Measurements from ENCODE around the gene KLHL20.
"Not testable (repeated sequence)": the region's sequence is repeated elsewhere in the genome, so short reads cannot be mapped to it uniquely, and the experiment has no call there.

Gene KLHL20

DNA sequence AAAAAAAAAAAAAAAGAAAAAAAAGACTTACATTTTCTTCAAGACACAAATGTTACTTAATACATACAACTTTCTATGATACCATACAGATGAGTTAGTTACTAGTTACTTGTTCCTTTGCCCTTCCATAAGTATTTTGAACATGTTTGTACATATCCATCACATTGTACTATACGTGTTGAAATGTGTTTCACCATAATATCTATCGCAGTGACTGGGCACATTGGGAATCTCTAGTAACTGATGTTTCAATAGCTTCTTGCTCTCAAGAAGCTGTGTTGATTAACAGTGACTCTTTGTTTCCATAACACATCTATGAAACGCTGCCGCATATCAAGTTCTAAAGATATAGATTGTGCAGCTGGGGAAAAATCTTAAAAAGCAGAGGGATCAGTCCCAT lies 42.9 kb downstream of the KLHL20 start:
- no peak for DNase-seq

DNA sequence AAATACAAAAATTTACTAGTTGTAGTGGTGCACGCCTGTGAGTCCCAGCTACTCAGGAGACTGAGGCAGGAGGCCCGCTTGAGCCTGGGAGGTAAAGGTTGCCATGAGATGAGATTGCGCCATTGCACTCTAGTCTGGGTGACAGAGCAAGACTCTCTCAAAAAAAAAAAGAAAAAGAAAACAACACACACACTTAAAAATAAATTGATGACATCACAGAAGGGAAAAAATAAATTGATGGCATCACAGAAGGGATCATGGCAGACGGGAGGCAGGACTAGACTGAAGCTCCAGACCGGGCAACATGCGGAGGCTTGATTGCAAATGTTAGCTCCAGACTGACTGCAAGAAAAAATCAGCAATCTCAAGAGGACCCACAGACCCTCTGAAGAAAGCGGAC lies 43.3 kb downstream of the KLHL20 start:
- DNase-seq: no peak

DNA sequence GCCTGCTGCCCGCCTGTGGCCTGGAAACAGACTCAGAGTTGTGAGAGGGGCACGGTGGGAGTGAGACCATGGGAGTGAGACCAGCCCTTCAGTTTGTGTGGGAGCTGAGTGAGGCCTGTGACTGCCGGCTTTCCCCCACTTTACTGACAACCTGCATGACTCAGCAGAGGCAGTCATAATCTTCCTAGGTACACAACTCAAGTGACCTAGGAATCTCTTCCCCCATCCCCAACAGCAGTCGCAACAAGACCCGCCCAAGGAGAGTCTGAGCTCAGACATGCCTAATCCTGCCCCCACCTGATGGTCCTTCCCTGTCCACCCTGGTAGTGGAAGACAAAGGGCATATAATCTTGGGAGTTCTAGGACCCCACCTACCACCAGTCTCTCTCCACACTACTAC lies 44.2 kb downstream of the KLHL20 start:
- DNase-seq: no peak

DNA sequence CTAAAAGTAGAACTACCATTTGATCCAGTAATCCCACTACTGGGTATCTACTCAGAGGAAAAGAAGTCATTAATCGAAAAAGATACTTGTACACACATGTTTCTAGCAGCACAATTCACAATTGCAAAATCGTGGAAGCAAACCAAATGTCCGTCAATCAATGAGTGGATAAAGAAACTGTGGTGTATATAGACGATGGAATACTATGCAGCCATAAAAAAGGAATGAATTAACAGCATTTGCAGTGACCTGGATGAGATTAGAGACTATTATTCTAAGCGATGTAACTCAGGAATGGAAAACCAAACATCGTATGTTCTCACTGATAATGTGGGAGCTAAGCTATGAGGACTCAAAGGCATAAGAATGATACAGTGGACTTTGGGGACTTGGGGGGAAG lies 49.5 kb downstream of the KLHL20 start:
- not testable (repeated sequence) for DNase-seq

DNA sequence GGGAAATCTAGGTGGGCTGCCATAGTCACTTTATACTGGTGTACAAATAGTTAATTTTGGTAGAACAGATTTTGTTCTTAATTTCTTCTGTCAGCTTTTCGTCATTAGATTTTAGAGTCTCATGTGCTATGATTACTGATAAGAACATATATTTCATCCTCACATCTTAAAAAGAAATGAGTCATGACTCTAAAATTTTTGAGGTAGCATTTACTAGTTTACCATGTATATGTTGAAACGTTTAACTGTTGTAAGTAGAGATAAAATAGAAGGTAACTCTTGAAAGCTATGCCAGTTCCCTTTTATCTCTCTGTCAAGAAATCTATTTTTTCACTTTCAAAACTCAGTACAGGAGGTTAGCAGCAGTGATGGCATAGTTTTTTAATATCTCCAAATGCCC lies 53.4 kb downstream of the KLHL20 start:
- no peak for DNase-seq

DNA sequence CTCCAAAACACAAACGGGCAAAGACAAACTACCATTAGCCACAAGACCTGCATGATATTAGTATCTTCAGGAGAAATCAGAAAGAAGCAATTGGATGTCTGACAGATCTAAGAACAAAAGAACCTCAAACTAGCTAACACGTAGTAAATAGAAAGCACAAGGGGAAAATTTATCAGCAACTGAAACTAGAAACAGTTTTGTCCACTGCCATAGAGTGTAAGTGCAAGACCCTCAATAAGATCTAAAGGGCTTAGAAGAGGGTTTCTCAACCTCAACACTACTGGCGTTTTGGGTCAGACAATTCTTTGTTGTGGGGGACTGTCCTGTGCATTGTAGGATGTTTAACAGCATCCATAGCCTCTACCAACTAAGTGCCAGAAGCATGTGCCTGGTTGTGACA lies 54.0 kb downstream of the KLHL20 start:
- DNase-seq: no peak

DNA sequence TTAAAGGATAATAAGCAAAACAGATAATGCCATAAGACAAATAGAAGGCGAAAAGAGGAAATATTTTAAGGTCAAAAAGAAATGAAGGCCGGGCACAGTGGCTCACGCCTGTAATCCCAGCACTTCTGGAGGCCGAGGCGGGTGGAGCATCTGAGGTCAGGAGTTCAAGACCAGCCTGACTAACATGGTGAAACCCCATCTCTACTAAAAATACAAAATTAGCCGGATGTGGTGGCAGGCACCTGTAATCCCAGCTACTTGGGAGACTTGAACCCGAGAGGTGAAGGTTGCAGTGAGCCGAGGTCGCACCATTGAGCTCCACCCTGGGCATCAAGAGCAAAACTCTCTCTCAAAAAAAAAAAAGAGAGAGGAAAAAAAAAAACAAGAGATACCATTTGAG lies 55.5 kb downstream of the KLHL20 start:
- DNase-seq: not testable (repeated sequence)

DNA sequence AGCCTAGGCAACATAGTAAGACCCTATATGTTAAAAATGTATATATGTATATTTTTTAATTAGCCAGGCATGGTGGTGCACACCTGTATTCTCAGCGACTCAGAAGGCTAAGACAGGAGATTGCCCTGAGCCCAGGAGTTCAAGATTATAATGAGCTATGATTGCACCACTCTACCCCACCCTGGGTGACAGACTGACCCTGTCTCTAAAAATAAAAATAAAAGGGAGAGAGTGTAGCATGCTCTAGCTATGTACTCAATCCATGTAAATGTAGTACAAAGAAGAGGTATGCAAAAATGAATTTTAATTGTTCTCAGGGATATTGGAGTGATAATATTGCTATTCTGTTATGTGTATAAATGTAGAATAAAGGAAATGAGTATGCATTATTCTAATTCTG lies 56.8 kb downstream of the KLHL20 start:
- no peak for DNase-seq

DNA sequence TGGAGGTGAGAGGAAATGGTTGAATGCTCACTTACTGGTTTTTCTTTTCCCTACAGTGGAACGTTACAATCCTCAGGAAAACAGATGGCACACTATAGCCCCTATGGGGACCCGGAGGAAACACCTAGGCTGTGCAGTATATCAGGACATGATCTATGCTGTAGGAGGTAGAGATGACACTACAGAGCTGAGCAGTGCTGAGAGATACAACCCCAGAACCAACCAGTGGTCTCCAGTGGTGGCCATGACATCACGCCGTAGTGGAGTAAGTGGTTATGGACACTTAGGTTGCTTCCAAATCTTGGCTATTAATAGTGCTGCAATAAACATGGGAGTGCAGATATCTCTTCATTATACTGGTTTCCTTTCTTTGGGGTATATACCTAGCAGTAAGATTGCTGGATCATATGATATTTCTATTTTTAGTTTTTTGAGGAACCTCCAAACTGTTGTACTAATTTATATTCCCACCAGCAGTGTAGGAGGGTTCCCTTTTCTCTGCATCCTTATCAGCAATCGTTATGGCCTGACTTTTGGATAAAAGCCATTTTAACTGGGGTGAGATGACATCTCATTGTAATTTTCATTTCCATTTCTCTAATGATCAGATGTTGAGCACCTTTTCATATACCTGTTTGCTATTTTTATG lies 60.9 kb downstream of the KLHL20 start:
- DNase-seq: no peak

DNA sequence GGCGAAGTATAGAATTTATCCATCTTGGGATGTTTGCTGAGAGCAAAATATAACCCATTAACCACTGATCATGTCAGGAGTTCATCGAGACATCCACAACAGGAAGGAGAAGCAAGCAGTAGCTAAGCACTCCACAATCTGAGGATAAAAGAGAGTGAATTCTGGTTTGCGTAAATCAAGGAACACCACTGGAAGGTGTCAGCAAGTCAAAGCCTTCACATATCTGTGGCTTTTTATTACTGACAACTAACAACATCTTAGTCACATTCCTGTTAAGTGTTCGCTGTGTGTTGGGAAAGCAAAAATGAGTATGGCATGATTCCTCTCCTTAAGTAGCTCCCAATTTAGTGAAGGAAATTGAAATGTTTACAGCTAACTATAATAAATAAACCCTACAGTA lies 65.2 kb downstream of the KLHL20 start:
- DNase-seq: no peak

DNA sequence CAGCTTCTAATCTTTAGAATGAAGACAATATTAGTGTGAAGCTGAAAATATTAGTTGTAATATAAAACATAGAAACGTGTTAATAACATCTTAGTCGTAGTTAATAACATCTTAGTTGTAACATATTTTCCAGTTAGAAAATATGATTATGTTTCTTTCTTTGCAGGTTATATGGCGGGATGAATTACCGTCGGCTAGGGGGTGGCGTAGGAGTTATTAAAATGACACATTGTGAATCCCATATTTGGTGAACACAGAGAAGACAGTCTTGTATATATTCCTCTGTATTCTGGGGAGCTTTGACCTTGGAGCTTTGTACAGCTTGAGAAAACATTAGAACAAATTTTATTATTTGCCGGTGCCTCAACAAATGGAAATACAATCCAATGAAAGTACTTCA lies 70.2 kb downstream of the KLHL20 start:
- no peak for DNase-seq

DNA sequence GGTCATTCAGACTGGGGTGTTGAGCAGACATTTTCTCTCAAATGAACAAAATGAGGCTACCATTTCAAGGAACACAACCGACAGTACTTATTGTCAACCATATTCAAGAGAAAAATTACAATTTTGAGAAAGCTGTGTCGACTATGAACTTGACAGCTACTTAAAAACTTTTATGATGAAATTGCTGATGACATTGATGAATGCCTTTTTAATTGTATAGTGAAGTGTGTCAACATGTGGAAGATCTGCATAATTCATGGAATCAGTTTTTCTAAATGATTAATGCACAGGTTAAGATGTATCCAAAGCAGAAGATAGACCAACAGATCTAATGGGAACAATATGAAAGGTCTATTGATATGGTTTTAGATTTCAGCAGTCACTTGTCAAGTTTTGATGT lies 75.1 kb downstream of the KLHL20 start:
- DNase-seq: no peak

DNA sequence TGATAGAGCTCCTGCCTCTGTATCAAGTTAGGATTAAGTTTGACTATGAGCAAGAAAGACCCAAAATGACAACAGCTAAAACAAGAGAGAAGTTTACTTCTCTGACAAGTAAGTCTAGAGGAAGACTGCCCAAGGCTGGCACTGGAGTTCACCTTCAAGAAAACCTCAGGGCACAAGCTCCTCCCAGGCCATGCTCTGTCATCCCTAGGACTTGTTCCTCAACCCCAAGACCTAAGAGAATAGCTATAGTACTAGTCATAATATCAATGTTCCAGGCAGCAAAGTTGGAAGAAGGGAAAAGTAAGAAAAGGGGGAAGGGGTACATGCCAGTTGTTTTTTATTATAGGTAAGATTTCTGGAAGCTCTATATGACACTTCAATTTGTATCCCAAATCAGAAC lies 83.3 kb downstream of the KLHL20 start:
- no peak for DNase-seq

DNA sequence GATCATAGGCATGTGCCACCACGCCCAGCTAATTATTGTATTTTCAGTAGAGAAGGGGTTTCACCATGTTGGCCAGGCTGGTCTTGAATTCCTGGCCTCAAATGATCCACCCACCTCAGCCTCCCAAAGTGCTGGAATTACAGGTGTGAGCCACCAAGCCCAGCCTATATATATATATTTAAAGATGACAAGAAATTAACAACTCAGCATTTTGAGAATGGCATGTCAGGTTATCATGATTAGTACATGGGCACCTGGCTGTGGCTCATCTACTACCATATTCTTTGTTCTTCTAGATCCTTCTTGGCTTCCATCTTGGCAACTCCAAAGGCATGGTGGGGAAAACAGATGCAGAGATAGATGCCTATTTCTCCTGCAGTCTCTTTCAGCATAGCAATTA lies 85.2 kb downstream of the KLHL20 start:
- DNase-seq: not testable (repeated sequence)

DNA sequence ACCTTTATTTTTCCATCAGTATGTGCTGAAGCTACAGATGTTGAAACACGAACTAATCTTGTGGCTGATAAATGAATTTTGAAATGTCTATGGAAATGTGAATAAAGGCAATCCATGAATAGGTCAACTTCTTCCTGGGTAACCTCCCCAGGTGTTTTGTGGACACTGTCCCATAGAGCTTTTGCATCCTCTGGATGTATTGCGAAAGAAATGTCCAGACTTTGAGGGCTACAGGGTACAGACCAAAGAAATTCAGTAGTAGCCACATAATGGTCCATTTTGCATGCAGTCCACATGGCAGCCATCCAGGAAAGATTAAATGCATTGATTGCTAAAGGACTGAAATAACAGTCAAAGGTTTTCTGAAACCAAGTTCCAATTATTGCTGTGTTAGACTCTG lies 88.2 kb downstream of the KLHL20 start:
- no peak for DNase-seq

DNA sequence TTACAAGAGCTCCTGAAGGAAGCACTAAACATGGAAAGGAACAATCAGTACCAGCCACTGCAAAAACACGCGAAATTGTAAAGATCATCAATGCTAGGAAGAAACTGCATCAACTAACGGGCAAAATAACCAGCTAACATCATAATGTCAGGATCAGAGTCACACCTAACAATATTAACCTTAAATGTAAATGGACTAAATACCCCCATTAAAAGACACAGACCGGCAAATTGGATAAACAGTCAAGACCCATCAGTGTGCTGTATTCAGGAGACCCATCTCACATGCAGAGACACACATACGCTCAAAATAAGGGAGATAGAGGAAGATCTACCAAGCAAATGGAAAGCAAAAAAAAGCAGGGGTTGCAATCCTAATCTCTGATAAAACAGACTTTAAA lies 98.9 kb downstream of the KLHL20 start:
- DNase-seq: not testable (repeated sequence)

DNA sequence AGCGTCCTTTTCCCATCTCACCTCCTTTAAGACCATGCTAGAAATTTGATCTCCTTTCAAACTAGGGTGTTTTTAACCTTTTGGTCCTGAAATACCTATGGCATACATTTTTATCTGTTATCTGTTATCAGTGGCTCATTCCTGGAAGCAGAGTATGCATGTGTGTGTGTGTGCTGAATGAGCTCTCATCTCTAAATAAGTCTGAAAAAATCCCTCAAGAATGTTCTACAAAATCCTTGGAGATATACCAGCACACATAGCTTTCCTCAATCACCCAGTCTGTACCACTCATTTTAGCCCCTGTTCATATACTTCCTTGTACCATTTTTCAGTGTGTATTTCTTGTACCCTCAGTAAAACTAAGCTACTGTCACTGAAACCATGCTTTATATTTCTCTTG lies 103.7 kb downstream of the KLHL20 start:
- DNase-seq: no peak

DNA sequence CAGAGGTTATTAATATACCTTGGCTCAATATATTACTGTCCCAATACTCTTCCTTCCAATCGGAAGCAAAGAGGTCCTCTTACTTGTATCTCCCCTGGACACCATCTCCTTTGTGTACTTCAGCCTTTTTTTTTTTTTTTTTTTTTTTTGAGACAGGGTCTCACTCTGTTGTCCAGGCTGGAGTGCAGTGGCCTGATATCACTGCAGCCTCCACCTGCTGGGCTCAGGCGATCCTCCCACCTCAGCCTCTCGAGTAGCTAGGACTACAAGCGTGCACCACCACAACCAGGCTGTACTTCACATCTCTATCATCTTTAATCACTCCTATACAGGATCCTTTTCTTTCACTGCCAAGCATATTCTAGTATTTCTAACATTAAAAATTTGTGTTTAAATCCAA lies 106.9 kb downstream of the KLHL20 start:
- no peak for DNase-seq

DNA sequence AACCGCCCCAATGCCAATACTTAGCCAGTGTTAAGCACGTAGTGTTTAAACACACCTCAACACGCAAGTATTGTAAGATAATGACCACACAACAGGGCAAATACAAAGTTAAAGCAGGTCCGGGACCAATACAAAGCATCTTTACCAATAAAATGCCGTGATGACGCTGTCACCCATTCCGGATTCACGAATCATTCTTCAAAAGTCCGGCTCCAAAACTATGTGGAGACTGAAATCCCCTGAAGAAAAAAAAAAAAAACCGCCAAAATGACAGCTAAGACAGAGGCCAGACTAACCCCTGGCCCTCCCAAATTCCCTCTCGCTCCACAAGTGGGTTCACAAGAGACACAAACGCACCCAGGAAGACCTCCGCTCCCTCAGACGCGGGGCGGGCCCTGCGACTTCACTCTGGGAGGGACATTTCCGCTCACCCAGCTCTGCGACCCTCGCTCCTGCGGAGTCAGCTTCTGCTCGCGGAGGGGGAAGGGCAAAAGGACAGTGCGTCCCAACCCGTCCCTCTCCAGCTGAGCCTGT lies 109.1 kb downstream of the KLHL20 start:
- DNase-seq: no peak

DNA sequence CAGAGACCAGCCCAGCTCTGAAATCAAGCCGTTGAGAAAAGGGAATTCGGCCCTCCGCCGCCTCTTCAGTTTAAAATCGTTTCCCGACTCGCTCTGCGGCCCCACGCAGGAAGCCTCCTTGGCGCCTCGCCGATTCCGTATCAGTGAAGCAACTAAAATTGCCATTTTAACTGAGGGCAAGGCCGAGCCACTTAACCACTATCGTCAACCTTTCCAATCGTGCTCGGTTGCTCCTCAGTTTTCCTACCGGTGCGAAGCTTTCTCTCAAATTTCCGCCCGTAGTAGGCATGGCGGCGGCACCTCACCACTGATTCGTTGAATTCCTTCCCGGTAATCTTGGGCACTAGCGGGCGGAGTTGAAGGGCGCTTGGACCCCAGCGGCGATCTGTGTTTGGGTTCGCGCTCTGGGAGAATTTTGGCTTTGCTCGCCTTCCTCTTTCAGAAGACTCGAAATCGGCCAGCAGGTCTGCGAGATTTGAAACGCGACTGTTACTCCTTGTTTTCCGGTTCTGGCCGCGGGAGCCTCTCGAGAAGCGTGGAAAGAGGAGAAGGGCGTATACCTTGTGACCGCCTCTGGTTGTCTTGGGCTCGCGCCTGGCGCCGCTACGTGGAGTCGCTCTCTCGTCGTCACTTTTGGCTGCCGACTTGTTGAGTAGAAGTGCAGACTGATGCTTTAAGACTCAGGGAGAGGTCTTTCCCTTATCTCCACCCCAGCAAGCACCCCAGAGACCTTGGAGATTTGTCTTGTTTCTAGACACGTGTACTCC lies 109.7 kb downstream of the KLHL20 start, which contains the start of the genes CENPL and DARS2:
Gene CENPL, minus strand, starts transcription at position 569 of the 767 bp plus-strand sequence. CDS start 13,584 bp downstream, outside the sequence.
Gene DARS2, plus strand, starts transcription at position 359 of the 767 bp plus-strand sequence. CDS start 557 bp downstream, outside the sequence.
- peak; percentile 100 for DNase-seq

DNA sequence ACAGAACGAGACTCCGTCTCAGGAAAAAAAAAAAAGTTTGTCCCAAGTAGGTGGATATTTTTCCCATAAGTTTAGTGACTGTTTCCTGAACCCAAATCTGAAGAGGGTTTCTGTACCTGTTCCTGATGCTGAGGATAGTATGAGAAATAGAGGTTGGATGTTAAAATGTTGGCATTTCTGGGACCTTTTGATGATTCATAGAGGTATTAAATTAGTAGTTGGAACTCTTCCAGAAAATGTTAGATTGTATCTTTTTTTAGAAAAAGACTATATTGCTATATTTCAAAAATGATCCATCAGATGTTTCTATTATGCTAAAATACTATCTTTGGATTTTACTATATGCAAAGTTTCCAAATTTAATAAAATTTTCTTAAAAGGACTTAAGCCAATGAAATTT lies 112.8 kb downstream of the KLHL20 start:
- no peak for DNase-seq

DNA sequence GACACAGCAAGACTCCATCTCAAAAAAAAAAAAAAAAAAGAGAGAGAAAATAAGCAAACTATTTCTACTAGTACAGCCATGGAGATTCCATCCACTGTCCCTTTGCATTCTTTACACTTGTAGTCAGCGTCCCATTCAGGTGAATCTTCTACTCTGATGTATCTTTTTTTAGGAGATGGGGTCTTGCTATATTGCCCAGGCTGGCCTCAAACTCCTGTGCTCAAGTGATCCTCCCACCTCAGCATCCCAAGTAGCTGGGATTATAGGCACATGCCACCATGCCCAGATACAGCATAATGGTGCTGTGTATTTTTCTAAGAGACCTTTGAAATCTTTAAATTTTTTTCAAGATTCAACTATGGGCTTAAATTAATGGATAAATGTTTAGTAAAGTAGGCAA lies 118.0 kb downstream of the KLHL20 start:
- no peak for DNase-seq

Data from NCI-H526 treated with DMSO at 0.1 percent for 48 hours (cell line).